Common myeloid progenitor, CD34-positive (primary cell): ENCODE data around the gene RBFOX2.

ENCODE experiments used
- CTCF ChIA-PET: fragments of 350-600 bp; sonication (Branson Sonifier 250); formaldehyde crosslinking; loops from one replicate; lab custom pipeline; 2021; ENCODE audit warnings: antibody characterized with exemption; lab: Charles Lee
- POLR2A ChIA-PET: fragments of 350-600 bp; sonication (Branson Sonifier 250); formaldehyde crosslinking; loops from one replicate; lab custom pipeline; 2021; ENCODE audit warnings: antibody characterized with exemption; lab: Charles Lee
- DNase-seq, 3 donors: peaks; one replicate each; pipeline versions ENCODE4 v3.0.0 to v3.0.0-alpha.2; 2013
- H3K27ac ChIP-seq, 2 experiments: 1 replicate in 1 of 2; 2 replicates in 1 of 2; pipeline ENCODE4 v1.7.0; 2013; ENCODE audit warnings: inconsistent platforms in 2 of 2, low read length in 2 of 2, mild to moderate bottlenecking in 2 of 2, low read depth in 1 of 2, moderate library complexity in 1 of 2; ENCODE audit not compliant: severe bottlenecking in 2 of 2, insufficient read depth in 1 of 2, poor library complexity in 1 of 2
- H3K27me3 ChIP-seq, 5 experiments: replicated peaks in 2 of 5; 1 replicate in 3 of 5; 2 replicates in 2 of 5; pipeline versions ENCODE4 v1.6.1 to v1.7.0; 2013; ENCODE audit warnings: low read length in 4 of 5, mild to moderate bottlenecking in 2 of 5, moderate library complexity in 2 of 5, inconsistent platforms in 1 of 5; ENCODE audit not compliant: insufficient read depth in 5 of 5, control insufficient read depth in 4 of 5
- H3K36me3 ChIP-seq, 4 experiments: 1 replicate in 2 of 4; 2 replicates in 2 of 4; pipeline versions ENCODE4 v1.6.1 to v1.7.0; 2013; ENCODE audit warnings: low read length in 3 of 4, control low read depth in 1 of 4, mild to moderate bottlenecking in 1 of 4; ENCODE audit not compliant: control insufficient read depth in 4 of 4, insufficient read depth in 4 of 4
- H3K4me1 ChIP-seq, 4 experiments: 1 replicate in 3 of 4; 2 replicates in 1 of 4; pipeline versions ENCODE4 v1.6.1 to v1.7.1; 2013; ENCODE audit warnings: low read length in 3 of 4, mild to moderate bottlenecking in 3 of 4, control low read depth in 1 of 4, inconsistent platforms in 1 of 4, moderate library complexity in 1 of 4; ENCODE audit not compliant: control insufficient read depth in 4 of 4, insufficient read depth in 4 of 4; ENCODE audit errors: control extremely low read depth in 1 of 4
- H3K4me3 ChIP-seq, 7 experiments: 1 replicate in 4 of 7; 2 replicates in 3 of 7; pipeline versions ENCODE4 v1.5.1 to v1.7.0; 2013; ENCODE audit warnings: mild to moderate bottlenecking in 7 of 7, low read length in 6 of 7, moderate library complexity in 6 of 7, inconsistent platforms in 2 of 7, low read depth in 2 of 7, control low read depth in 1 of 7; ENCODE audit not compliant: insufficient read depth in 4 of 7, control insufficient read depth in 1 of 7; ENCODE audit errors: extremely low read depth in 1 of 7
- H3K9me3 ChIP-seq, 5 experiments: 1 replicate in 4 of 5; 2 replicates in 1 of 5; pipeline versions ENCODE4 v1.6.1 to v1.7.1; 2013; ENCODE audit warnings: low read length in 4 of 5, mild to moderate bottlenecking in 2 of 5, inconsistent platforms in 1 of 5, low read depth in 1 of 5, moderate library complexity in 1 of 5; ENCODE audit not compliant: control insufficient read depth in 4 of 5, insufficient read depth in 2 of 5; ENCODE audit errors: control extremely low read depth in 1 of 5
- WGBS: methylation state at CpG from one replicate; pipeline ENCODE4 v1.1.5; 2013; ENCODE audit not compliant: insufficient coverage; 5-methylcytosine and 5-hydroxymethylcytosine counted together

The RBFOX2 gene

DNA sequence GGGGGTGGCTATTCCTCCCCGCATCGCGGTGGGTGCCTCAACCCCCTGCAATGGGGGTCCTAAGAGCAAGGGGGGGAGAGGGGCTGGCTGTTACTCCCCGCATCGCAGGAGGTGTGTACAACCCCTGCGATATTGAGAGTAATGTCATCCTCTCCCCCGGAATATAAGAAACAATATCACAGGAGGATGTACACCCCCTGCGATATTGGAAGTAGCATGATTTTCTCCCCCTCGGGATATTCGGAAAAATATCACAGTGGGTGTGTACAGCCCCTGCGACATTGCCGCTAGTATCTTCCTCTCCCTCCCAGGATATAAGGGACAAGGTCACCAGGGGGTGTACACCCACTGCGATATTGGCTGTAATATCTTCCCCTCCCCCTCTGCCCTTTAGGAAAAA is 333.4 kb downstream of the RBFOX2 start:
- Histone ChIP-seq H3K4me1 (no peaks in the 10 kb centered on the region), H3K27ac (no peak overlapping the region), H3K4me3 (no peak overlapping the region), H3K27me3 (no peaks in the 10 kb centered on the region), H3K9me3 (peaks cover 0 to 5% (median 0%) of the 10 kb centered on the region in 5 experiments), H3K36me3 (no peaks in the 10 kb centered on the region)
- CTCF ChIA-PET, result no interaction called here
- DNase-seq, result no peak
- POLR2A ChIA-PET, result no interaction called here
- 94% methylated on average over 8 of the region's 13 CpGs for WGBS

DNA sequence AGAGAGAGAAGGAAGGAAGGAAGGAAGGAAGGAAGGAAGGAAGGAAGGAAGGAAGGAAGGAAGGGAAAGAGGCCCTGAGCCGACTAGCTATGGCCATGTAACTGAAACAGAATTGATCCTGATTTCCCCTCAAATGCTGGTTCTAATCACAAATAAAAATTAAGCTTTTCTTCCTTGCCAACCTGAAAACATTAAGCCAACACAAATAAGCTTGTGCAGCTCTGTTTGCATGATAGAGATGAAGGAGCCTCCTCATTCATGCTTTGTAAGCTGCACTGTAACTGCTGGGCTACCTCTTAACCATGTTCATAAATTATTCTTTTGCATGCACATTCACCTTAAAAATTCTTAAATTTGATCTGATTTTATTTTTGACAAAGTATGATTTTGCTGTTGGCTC is 338.6 kb downstream of the RBFOX2 start:
- CTCF ChIA-PET, result no interaction called here
- H3K4me1 ChIP-seq, result no peaks in the 10 kb centered on the region
- H3K27me3 ChIP-seq, result no peaks in the 10 kb centered on the region
- H3K4me3 ChIP-seq, result no peak overlapping the region
- H3K9me3 ChIP-seq, result peaks cover 0 to 2% (median 0%) of the 10 kb centered on the region in 5 experiments
- no CpG with 5 or more reads among the region's 1 CpG for whole genome bisulfite sequencing
- POLR2A ChIA-PET, result no interaction called here
- no peak overlapping the region for H3K27ac ChIP-seq
- no peak for DNase-seq
- H3K36me3 ChIP-seq, result no peaks in the 10 kb centered on the region

DNA sequence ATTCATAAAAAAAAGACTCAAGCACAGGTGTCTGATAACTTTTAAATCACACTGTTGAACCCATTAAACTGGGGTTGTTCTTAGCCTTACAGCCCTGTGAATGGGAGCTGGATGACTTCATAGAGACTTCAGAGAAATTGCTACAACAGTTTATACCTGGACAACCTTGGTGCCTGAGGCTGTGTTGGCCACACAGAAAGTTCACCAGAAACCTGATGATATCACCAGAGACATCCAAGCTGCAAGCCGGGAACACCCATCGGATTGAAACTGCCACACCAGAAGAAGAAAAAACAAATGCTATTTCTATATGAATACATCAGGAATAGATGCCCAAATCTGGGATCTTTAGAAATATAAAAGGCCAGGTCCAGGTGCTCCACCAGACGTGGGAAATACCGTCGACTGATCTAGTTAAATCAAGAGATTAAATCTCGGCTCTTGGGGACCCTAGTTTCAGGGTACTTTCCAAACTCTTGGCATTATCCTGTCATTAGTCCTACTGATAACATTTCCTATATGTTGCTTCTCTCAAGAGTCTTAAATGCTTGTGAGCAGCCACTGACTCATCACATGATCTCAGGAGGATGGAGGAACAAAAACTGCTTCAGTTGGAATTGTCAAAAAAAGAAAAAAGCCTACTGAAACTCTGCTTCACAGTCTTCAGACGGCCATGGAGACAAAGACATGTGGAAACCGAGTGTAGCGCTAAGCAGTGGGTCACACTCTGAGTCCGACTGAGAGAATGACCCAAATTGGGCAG is 339.5 kb downstream of the RBFOX2 start:
- Histone ChIP-seq H3K4me3 (no peak overlapping the region), H3K4me1 (no peaks in the 10 kb centered on the region), H3K27ac (no peak overlapping the region), H3K27me3 (no peaks in the 10 kb centered on the region), H3K9me3 (peaks cover 0 to 2% (median 0%) of the 10 kb centered on the region in 5 experiments), H3K36me3 (no peaks in the 10 kb centered on the region)
- CTCF ChIA-PET, result interaction anchor here (0.6 kb wide), 1 partner anchor 359 kb away, joined by 4 read pairs; no protein-coding TSS in a partner anchor
- POLR2A ChIA-PET, result no interaction called here
- 90% methylated on average over 8 of the region's 10 CpGs for WGBS
- DNase-seq, result no peak
